ENCODE results near the gene DPYSL5.

Gene DPYSL5

DNA sequence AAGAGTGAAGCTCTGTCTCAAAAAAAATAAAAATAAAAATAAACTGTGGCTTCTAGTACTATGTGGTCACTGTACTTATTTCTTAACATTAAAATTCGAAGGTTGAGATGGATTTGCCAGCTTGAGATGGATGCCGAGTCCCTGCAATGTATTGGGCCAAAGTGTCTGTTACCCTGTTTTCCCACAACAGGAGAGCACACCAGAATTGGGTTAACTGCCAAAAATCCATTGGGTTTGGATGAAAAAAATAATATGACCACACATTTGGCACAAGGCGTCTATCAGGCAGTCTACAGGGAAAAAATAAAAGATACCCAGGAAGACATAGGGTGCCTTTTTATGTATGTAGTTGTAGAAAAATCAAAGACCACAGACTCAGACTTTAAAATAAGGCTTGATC is 103.3 kb downstream of the DPYSL5 start:
- no peak for DNase-seq (ENCODE audit: extremely low spot score, insufficient read length, low read depth)
- FAIRE-seq, result no peak

DNA sequence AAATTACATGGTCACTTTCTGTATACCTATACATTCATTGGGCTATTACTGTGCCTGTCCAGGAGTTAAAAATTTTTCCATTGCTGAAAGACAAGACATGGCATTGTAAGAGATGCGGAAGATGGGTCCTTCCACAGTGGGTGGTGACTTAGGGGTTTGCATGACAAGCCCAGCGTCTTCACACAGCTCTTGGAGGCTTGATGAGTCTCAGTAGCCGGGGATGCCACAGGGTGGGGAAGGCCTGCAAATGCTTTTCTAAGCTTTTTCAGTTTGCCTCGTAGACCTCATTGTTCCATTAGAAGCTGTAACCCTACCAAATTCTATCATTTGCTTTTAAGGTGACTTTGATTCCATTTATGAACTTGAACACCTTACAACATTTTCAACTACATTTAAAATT is 104.4 kb downstream of the DPYSL5 start:
- FAIRE-seq, result no peak

DNA sequence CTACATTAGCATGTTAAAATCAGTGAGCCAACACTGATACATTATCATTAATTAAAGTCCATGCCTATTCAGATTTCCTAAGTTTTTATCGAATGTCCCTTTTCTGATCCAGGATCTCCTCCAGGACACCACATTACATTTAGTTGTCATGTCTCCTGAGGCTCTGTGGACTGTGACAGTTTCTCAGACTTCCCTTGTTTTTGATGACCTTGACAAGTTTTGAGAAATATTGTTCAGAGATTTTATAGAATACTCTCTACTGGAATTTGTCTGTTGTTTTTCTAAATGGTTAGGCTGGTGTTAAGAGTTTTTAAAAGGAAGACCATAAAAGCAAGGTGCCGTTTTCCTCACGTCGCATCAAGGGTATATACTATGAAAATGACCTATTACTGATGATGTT is 106.2 kb downstream of the DPYSL5 start:
- no peak for DNase-seq (ENCODE audit: extremely low spot score, insufficient read length, low read depth)
- no peak for FAIRE-seq

More for the DNA sequence above, 104.4 kb downstream of the DPYSL5 start:
- DNase-seq (ENCODE audit: extremely low spot score, insufficient read length, low read depth), result no peak

DNA sequence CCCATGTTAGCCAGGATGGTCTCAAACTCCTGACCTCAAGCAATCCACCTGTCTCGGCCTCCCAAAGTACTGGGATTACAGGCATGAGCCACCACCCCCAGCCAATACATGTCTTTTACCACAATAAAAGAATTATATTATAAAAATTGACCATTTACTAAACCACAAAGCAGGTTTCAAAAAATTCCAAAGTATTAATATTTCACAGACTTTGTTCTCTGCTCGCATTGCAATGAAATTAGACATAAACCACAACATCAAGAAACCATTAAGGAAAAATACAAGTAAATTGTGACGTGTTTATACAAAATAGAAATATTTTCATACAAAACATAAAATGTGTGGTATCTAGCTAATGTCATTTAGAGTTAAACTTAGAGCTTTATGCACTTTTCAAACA is 109.1 kb downstream of the DPYSL5 start:
- FAIRE-seq, result no peak

DNA sequence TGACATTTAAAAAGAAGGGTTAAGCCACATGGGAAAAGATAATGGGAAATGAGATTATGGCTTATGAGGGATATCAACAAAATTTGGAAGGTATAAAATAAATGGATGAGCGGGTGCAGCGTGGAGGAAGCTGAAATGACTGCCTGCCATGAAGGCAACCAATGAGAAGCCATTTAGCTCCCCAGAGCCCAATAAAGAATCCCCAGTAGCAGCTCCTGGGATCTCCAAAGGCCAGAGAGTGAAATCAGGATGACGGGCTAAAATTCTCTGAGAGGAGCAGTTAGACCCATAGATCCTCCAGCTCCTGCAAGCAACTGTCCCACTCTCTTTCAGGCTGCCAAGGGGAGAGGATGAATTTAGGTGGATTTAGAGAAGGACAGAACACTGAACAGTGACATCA is 109.6 kb downstream of the DPYSL5 start:
- no peak for DNase-seq (ENCODE audit: extremely low spot score, insufficient read length, low read depth)
- FAIRE-seq, result no peak

More for the DNA sequence above, 109.1 kb downstream of the DPYSL5 start:
- no peak for DNase-seq (ENCODE audit: extremely low spot score, insufficient read length, low read depth)

DNA sequence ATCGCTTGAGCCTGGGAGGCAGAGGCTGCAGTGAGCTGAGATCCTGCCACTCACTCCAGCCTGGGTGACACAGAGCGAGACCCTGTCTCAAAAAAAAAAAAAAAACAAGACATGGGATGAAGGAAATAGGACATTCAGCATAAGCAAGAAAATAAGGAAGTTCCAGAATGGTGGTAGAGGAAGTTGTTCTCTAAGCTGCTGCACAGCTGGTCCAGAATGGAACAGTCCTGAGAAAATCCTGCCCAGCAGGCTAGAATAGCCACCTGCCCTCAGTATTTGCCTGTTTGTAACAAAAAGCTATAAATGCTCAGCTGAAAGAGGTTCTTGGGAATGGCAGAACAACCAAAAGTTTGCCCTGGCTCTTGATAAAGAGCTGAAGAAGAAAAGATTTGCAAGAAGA is 111.4 kb downstream of the DPYSL5 start:
- FAIRE-seq, result no peak
- DNase-seq (ENCODE audit: extremely low spot score, insufficient read length, low read depth), result no peak

DNA sequence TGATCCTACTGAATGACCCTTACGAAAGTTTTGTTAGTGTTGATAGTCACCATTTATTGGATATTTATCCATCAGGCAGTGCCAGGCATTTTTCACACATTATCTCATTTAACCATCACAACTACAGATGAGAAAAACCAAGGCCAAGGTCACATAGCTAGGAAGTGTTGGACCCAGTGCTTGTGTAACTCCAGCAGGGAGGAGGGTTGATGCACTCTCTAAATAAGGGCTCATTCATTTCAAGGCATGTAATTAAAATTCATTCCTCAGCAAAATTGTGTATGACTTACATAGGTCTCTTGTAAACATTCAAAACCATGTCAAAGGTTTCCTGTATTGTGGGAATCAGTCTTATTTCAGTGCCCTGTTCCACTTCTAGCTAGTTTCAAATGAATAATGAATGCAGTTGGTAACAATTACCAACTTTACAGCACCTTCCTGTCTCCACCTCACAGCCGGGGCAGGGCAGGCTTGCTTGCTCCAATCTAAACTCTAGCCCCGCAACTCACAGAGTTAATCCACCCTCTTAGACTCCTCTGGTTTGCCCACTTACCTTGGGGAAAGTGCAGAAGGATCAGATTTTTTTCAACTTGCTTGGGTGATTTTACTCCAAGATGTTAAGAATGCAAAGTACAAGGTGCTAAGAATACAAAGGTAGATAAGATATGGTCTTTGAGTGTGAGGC is 116.7 kb downstream of the DPYSL5 start:
- DNase-seq (ENCODE audit: extremely low spot score, insufficient read length, low read depth) (no peak), FAIRE-seq (no peak)

DNA sequence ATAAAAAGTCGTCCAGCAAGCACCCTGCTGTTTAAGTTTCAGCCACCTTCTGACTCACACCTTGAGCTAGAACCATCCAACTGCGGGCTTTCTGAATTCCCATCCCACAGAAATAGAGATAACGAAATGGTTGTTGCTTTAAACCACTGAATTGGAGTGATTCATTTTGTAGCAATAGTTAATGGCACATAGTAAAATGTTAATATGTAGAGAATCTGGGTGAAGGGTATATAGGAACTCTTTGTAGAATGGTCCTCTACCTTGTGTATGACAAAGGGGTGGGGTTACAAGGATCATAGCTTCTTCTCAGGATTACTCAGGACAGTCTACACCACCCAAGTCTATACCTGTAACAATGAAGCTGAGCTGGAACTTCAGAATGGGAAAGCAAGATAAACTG is 120.1 kb downstream of the DPYSL5 start:
- no peak for DNase-seq (ENCODE audit: extremely low spot score, insufficient read length, low read depth)
- FAIRE-seq, result no peak

DNA sequence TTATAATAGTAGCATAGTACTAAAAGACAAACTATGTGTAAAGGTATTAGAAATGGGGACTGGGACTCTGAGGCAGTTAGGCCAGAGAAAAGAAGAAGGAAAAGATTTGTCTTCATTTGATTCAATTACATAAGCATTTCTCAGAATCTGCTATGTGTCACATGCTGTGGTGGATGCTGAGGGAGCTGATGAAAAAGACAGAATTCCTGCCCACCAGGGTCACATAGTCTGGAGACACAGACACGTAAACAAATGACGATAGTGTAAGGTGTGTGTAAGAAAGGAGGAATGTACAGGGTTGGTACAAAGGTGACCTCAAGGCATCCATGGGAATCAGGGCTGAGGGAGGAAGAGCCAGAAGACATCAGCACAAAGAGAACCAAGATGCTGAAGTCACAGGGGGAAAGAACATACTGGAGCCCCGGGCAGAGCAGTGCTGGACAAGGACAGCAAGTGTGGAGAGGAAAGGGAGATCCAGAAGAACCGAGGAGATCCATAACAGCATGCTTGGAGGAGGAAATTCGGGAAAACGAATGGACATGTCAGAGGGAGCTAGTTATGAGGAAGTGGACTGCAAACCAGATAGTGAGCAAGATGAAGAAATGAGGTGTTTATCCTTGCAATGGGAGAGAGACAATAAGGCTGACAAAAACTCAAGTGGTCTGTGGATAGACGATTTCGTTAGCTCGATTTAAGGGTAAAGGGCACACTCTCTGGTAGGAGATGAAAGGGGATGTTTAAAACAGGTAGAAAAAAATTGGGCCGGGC is 121.3 kb downstream of the DPYSL5 start:
- FAIRE-seq, result no peak
- no peak for DNase-seq (ENCODE audit: extremely low spot score, insufficient read length, low read depth)

DNA sequence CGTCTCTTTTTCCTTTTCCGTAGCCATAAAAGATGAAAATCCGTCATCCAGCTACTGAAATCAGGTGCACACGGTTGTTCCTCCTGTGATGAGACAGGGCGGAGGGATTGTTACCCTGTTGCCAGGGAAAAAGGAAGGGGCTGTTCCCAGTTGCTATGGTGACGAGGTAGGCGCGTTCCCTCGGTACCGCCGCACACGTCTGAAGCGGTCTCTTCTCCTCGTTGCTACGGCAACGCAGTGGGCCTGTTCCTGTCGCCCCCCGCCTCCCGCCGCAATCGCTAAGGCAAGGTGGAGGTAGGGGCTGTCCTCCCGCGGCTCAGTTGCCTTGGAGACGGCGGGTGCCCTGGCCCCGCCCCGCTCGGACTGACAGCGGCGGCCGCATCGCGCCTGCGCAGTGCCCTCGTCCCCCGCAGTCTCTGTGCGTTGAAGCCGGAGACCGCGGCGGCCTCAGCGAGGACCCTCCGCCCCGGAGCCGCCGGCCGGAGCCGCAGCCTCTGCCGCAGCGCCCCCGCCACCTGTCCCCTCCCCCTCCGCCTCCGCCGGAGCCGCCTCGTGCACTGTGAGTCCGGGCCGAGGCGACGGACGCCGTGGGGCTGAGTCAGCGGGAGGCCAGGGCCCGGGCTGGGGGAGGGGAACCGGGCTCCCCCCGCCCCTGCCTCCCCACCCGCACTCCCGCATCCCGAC is 122.5 kb downstream of the DPYSL5 start, which contains the start of gene MAPRE3:
Gene MAPRE3 (plus strand): TSS at position 394 of the 684 bp plus-strand sequence. CDS start 51,582 bp downstream, outside the sequence.
- DNase-seq (ENCODE audit: extremely low spot score, insufficient read length, low read depth), result peak; percentile 88
- peak; percentile 18 for FAIRE-seq

DNA sequence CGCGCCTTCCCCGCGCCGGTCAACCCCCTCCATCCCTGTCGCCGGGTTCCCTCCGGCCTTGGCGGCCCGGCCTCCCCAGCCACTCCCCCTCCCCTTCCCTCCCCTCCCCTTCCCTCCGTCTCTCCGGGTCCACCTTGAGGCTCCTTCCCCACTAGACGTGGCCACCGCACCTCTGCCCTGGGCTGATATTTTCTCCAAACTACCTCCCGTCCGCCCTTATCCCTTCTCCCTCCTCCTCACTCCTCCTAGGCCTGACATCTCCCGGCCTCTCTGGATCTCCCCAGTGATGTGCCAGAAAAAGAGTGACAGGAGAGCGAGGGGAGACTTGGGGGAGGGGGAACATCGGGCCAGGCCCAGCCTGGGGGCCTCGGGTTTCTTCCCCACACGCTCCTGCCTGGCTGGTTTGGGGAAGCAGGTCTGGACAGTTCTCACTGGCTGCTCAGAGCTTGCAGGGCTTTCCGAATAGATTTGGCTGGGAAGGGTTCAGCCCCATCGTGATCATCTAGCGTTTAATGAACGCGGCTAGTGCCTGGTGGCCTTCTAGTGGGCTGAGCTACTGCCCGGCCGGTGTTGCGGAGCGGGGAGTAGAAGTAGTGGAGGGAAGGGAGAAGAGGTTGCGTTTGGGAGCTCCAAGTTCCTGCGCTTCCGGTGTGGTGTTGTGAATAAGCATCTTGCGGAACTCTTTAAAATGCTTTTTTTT is 123.1 kb downstream of the DPYSL5 start:
- DNase-seq (ENCODE audit: extremely low spot score, insufficient read length, low read depth), result no peak
- no peak for FAIRE-seq

DNA sequence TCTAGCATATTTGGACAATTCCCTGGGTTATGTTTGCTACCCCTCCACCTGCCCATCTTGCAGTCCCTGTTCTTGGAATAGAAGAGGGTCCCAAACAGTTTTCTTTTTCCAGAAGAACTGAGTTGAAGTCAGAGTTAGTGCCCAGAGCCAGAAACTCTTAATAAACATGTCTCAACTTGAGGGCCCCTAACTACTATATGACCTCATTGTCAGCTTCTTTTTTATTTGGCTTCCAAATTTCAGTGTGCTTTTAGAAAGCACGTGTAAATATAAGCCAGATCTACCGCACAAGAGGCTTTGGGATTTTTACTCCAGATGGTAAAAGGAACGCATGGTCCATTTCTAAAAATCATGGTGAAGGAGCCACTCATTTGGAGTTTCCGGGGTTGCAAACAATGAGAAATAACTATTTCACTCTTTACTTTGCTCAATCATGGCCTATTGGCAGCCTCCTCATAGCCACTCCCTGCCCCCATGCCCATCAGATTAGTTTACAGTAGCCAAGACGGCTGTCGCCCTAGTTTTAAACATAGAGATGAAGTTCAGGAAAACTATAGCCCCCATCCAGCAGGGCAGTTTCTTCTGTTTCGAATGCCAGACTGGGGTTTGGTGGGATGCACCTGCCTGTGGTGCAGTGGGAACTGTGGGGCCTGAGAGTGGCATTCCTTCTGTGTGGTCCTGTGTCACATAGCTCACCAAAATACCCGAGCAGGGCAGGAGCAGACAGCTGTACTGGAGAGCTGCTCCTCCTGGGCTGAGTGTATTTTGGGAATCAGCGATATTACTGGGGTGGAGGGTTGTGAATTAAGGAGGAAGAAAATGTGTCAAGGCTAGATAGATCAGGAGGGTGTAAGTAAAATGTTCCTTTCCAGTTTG is 124.2 kb downstream of the DPYSL5 start:
- FAIRE-seq, result no peak
- no peak for DNase-seq (ENCODE audit: extremely low spot score, insufficient read length, low read depth)

DNA sequence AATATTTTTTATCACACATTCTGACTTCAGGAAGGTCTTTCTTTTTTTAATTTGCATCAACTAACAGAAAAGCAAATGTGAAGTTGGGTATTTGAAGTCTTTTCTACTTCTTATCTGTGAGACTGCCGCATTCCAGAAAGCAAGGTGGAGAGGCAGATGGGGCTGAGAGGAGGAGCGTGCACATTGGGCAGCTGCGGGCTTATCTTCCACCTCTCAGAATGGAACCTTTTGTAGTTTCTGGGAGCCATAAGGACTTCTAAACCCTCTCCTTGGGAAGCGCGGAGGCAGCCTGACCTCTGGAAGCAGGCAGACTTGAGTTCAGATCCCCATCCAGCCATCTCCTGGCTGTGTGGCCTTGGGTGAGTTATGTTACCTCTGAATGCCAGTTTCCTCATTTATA is 126.4 kb downstream of the DPYSL5 start:
- no peak for FAIRE-seq
- no peak for DNase-seq (ENCODE audit: extremely low spot score, insufficient read length, low read depth)

DNA sequence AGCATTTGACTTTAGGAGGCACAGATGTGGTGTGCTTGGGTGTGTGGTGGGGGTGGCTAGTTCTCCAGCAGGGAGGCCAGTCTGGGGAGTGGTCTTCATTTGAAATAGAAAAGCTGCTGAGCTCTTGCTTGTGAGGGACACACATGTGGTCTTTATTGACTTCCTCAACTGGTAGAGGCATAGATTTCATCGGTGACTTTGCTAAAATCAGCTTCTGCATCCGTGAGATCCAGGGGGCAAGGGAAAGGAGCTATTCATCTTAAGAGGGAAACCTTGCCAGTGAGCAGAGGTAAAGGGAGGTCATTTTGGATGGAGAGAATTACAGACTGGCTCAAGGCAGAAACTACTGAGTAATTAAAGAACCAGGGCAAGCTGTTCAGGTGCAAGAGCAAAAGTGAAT is 127.2 kb downstream of the DPYSL5 start:
- FAIRE-seq (no peak), DNase-seq (ENCODE audit: extremely low spot score, insufficient read length, low read depth) (no peak)

DNA sequence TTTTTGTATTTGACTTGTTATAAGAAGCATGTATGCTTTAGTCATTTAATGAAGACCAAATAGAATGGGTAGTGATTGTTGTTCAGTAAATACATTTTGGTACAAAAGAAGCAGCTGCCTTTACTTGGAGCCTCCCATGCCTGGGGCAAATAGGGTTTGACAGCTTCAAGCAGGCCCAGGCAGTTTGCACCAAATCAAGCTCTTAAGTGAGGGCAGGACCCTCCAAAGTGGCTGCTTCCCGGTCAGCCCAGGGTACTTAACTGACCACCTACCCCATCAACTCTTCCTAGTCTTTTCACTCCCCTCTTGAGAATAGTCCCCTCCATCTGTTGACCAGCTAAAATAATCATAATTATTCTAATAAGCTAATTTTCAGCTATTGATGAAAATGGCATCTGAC is 127.7 kb downstream of the DPYSL5 start:
- no peak for DNase-seq (ENCODE audit: extremely low spot score, insufficient read length, low read depth)
- FAIRE-seq, result no peak

DNA sequence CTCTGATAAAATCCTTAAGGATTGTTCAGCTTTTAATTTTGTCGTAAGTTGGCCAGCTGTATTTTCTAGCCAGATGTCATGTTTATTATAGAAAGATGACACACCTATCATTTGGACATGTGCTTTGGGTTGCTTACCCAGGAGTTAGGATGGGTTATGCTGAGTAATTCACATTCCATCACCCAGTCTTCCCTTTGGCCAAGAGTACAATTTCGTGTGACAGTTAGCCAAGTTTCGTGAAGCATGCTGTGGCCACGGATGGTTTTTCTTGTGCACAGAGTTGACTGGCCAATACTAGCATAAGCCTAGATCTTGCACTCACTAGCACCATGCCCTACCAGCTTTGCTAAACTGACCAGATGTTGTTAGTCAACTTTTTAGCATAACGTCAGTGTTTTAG is 128.3 kb downstream of the DPYSL5 start:
- FAIRE-seq (no peak), DNase-seq (ENCODE audit: extremely low spot score, insufficient read length, low read depth) (no peak)

DNA sequence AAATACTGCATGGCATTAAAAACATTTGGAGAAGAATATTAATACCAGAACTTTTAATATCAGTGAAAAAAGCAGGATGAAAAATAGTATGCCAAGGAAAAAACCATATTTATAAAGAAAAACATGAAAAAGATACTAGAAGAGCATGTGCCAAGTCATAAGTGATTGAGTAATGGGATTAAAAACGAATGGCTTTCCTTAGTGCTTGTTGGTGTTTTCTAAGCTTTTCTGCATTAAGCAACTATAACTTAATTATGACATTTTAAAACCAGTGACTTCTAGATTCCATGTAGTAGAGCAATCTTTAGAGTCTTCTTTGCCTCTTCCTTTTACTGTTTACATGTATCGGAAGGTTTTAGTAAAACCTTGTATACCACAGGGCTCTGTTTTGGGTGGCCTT is 129.1 kb downstream of the DPYSL5 start:
- DNase-seq (ENCODE audit: extremely low spot score, insufficient read length, low read depth) (no peak), FAIRE-seq (no peak)

DNA sequence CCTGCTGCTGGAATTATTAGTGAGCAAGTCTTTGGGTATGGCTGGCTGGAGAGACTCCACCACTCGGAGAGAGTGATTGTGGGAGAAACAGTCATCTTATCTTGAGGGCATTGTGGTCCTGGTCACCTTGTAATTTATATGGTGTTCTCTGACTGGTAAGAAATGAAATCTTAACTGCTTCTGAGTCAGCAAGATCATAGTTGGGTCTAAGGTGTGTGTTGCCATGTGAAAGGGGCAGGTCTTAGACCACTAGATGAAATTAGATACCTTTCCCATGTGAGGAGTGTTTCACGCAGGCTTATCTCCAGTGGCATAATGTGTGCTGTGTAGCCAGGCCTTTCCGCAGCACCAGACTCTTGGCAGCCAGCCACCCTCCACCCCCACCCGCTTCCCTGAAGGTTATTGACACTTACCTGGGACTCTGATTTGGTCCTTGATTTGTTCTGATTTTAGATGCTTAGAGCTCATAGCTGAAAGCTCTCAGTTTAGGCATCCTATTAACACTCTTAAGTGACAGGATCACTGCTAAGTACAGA is 130.2 kb downstream of the DPYSL5 start:
- FAIRE-seq (no peak), DNase-seq (ENCODE audit: extremely low spot score, insufficient read length, low read depth) (no peak)

DNA sequence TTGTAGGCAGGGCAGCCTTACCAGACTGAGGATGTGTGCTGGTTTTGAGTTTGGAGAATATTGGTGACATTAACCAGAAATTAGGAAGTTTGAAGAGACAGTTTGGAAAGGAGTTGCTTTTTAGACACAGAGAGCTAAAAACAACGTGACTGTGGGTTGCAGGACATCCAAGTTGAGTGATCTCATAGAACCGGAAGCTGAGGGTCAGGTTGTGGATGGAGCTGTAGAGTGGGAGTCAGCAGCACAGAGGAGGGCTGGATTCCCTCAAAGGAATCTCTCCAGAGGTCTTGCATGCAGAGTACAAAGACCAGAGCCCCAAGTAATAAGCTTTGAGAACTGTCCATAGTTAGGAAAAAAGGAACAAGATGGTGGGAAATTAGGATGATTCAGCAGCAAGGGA is 131.8 kb downstream of the DPYSL5 start:
- FAIRE-seq, result no peak
- no peak for DNase-seq (ENCODE audit: extremely low spot score, insufficient read length, low read depth)
